ENCODE results near the gene IGFBP7. TPM values are rescaled to one million over a fixed set of nuclear protein-coding genes. Genes with fewer than 3 reads are reported as not detected.
"Not testable (repeated sequence)": the region's sequence is repeated elsewhere in the genome, so short reads cannot be mapped to it uniquely, and the experiment has no call there.

Gene IGFBP7
- polyA plus RNA-seq, 3 donors: 461 to 682 (median 487) TPM

DNA sequence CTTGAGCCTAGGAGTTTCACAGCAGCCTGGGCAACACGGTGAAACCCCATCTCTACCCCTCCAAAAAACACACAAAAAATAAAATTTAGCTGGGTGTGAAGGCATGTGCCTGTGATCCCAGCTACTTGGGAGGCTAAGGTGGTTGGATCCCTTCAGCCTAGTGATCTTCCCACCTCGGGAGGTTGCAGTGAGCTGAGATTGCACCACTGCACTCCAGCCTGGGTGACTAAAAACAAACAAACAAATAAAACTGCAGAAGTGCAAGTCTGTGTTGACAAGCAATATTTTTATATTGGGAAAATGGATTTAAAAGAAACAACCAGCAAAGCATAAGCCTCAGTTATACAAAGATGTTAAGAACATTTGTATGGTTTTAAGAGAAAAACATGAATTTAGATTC lies 46.1 kb downstream of the IGFBP7 start:
- DNase-seq (ENCODE audit: extremely low read depth in 1 of 11, low read depth in 9 of 11, low spot score in 4 of 11): no peak

DNA sequence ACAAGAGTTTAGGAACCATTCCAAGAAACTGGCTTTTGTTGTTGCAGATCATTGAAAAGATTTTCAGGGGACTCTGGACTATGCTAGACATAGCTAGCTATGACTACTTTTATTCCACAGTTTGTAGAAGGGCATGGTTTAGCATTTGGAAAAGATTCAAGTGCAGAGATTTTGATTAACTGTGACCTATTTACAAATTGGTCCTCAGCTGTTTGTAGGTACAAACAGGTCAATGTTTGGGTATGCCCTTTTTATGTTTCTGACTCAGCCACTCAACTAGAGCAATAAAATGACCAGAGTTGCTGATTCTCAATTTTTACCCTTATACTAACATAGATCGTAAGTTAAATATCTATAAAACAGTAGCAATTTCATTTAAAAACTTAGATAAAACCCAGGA lies 46.7 kb downstream of the IGFBP7 start:
- DNase-seq (ENCODE audit: extremely low read depth in 1 of 11, low read depth in 9 of 11, low spot score in 4 of 11): no peak

- DNase-seq (ENCODE audit: extremely low read depth in 1 of 11, low read depth in 9 of 11, low spot score in 4 of 11): no peak
Observed at GRCh38 chr4:57061395-57061794, 48.8 kb downstream of the IGFBP7 start.

GRCh38 chr4:57060717-57061067 lies 49.5 kb downstream of the IGFBP7 start:
- DNase-seq (ENCODE audit: extremely low read depth in 1 of 11, low read depth in 9 of 11, low spot score in 4 of 11): not testable (repeated sequence)

- DNase-seq (ENCODE audit: extremely low read depth in 1 of 11, low read depth in 9 of 11, low spot score in 4 of 11): no peak
Observed at GRCh38 chr4:57059890-57060716, 50.1 kb downstream of the IGFBP7 start.

DNA sequence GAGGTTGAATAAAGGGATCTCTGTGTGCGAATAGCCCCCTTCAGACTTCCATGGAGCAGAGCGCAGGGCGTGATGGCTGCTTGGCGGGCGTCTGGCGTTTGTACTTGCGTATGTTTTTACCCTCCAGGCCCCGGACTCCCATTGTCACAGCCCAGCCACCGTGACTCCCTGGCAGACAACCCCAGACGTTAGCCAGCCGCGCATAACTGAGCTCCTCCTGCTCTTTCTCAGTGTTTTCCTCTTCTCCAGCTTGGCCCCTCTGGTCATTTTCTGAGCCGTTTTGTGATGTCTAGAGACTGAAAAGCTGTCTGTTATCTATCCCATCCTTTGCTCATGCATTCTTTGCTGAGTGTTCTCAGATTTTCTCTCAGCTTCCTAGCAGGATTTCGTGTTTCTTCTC lies 54.3 kb downstream of the IGFBP7 start:
- no peak for DNase-seq (ENCODE audit: extremely low read depth in 1 of 11, low read depth in 9 of 11, low spot score in 4 of 11)

- no peak for DNase-seq (ENCODE audit: extremely low read depth in 1 of 11, low read depth in 9 of 11, low spot score in 4 of 11)
Observed at GRCh38 chr4:57053508-57053907, 56.7 kb downstream of the IGFBP7 start.

- DNase-seq (ENCODE audit: extremely low read depth in 1 of 11, low read depth in 9 of 11, low spot score in 4 of 11): no peak
Observed at GRCh38 chr4:57051524-57051923, 58.7 kb downstream of the IGFBP7 start.

DNA sequence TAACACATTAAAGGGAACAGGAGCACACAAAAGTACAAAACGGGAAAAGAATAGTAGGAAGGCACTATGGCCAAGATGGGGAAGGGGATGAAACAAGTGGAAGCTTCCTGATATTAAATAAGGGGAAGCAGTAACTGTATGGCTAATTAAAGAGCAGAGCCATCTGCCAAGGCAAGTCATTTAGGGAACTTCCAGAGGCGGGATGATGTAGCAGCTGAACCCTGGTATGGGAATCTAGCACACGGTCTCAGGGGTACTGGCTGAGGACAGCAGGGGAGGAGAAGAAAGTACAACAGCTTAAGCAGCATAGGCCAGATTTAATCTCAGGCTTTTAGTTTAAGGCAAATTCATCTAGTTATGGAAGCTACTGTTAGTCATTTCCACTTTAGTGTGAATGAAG lies 59.1 kb downstream of the IGFBP7 start:
- no peak for DNase-seq (ENCODE audit: extremely low read depth in 1 of 11, low read depth in 9 of 11, low spot score in 4 of 11)

DNA sequence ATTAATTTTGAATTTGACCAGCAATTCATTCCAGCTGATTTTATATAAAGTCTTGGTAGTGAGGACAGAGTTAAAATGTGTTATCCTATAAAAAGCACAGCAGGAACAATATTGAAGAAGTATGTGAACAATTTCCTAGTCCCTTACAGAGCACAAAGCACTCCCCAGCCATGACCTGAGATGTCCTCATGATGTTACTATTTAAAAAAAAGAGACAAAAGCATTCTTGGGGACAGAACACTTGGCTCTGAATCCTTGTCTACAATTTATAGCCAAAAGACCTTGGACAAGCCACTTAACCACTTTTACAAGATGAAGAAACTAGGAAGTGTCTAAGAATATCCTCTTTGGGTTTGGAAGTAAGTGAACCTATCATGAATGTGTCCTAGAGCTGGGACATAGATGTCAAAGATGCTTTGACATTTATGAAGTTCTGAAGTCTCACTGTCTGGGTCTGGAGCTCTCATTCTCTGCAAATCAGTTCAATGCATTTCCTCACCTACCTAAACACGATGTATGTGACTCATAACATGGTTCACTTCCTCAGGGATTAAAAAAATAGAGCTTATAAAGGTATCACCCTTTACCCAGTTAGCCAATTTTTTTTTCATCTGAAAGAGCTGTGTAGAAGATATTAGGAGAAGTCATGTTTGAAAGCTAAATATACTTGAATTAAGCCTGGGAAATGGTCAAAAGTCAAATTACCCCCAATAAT lies 61.4 kb downstream of the IGFBP7 start:
- no peak for DNase-seq (ENCODE audit: extremely low read depth in 1 of 11, low read depth in 9 of 11, low spot score in 4 of 11)

DNA sequence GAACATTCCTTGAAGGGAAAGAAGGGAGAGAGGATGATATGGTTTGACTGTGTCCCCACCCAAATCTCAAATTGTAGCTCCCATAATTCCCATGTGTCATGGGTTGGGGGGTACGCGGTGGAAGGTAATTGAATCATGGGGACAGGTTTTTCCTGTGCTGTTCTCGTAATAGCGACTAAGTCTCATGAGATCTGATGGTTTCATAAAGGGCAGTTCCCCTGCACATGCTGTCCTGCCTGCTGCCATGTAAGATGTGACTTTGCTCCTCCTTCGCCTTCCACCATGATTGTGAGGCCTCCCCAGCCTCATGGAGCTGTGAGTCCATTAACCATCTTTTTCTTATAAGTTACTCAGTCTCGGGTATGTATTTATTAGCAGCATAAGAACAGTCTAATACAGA lies 63.1 kb downstream of the IGFBP7 start:
- DNase-seq (ENCODE audit: extremely low read depth in 1 of 11, low read depth in 9 of 11, low spot score in 4 of 11): not testable (repeated sequence)

- no peak for DNase-seq (ENCODE audit: extremely low read depth in 1 of 11, low read depth in 9 of 11, low spot score in 4 of 11)
Observed at GRCh38 chr4:57044996-57045395, 65.2 kb downstream of the IGFBP7 start.

DNA sequence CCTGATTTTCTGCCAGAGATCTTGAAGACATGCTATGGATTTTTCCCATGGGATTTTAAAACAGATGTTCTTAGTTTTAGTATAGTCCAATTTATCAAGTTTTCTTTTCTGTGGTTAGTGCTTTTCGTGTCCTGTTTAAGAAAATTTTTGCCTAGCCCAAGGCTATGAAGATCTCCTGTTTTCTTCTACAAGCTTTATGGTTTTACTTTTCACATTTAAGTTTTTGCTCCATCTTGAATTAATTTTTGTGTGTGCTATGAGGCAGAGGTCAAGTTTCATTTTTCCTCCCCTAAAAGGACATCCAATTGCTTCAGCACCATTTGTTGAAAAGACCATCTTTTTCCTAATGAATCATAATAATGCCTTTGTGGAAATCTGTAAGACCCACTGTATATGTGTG lies 65.9 kb downstream of the IGFBP7 start:
- DNase-seq (ENCODE audit: extremely low read depth in 1 of 11, low read depth in 9 of 11, low spot score in 4 of 11): no peak

DNA sequence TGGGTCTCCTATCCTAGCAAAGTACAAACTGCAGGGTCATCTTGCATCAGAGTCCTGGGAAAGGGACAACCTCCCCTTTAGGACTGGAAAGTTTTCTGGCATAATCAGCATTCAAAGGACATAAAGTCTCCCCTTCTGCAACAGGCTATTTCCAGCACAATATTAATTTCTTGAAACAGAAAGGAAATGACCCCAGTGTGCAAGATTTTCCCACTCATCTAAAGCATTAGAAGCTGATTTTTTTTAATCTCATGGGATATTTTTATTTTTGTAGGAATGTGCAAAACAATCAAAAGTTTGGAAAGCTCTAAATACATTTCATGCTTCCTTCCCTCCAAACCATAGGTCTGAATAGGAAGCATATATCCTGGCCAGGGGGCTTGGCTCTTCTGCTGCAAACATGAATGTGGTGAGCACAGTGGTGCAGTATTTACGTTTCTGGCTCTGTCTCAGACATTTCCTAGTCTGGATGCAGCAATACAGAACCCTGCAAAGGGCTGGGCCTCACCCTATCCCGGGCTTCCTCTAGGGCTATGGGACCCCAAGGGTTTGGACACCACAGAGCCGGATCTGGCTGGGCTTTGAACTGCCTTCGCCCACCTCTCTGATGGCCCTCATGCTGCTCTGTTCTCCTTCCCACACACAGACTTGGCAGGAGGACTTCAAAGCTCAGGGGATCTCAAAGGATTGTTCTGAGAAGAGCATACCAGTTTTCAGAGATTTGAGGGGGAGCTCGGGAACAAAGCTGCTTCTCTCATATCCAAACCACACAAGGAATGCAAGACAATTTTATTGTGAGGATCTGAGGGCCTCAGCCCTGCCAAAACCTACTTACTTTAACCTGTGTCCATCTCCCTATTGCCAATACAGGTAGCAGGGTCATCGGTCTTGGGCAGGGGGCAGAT lies 66.6 kb downstream of the IGFBP7 start:
- DNase-seq (ENCODE audit: extremely low read depth in 1 of 11, low read depth in 9 of 11, low spot score in 4 of 11): peak in 3 of 11 donors; percentile 36 to 46 (median 37)

GRCh38 chr4:57042711-57043169 lies 67.4 kb downstream of the IGFBP7 start:
- peak in 1 of 11 donors; percentile 30 for DNase-seq (ENCODE audit: extremely low read depth in 1 of 11, low read depth in 9 of 11, low spot score in 4 of 11)

GRCh38 chr4:57041020-57041419 lies 69.2 kb downstream of the IGFBP7 start:
- DNase-seq (ENCODE audit: extremely low read depth in 1 of 11, low read depth in 9 of 11, low spot score in 4 of 11): peak in 3 of 11 donors; percentile 24 to 43 (median 27)

DNA sequence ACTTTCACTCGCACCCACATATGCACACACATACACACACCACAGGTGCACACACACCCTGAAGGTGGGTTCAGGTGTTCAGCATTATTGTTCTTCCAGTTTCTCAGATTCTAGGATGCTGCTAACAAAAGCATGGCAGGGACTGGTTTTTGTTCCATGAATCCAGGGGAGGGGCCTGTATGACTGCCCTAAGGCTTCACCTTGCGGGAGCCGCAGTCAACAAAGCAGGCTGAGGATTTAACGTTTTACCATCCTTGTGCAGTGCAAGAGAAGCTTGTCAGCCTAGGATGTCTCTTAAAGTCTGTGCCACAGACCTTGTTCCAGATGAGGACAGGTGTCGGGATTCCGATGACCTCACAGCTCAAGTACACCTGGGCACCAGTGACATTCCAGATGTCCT lies 69.7 kb downstream of the IGFBP7 start:
- DNase-seq (ENCODE audit: extremely low read depth in 1 of 11, low read depth in 9 of 11, low spot score in 4 of 11): no peak

- DNase-seq (ENCODE audit: extremely low read depth in 1 of 11, low read depth in 9 of 11, low spot score in 4 of 11): no peak
Observed at GRCh38 chr4:57039345-57039744, 70.8 kb downstream of the IGFBP7 start.

GRCh38 chr4:57037982-57038604 lies 72.1 kb downstream of the IGFBP7 start:
- peak in 6 of 11 donors; percentile 35 to 68 (median 49) for DNase-seq (ENCODE audit: extremely low read depth in 1 of 11, low read depth in 9 of 11, low spot score in 4 of 11)

Data from renal cortex interstitium (tissue), 11 donors.